CD4-positive, alpha-beta T cell treated with Interleukin-4 for 1 hour (primary cell): Measurements from ENCODE around the gene NFILZ.

ENCODE experiments used
- DNase-seq, 2 donors: peaks; one replicate each; pipeline ENCODE4 v3.0.0-alpha.2; 2020 to 2022

The NFILZ gene

GRCh38 chr19:8643860-8644653 is 13.6 kb downstream of the NFILZ start:
- DNase-seq: no peak

- no peak for DNase-seq
Measured at GRCh38 chr19:8648240-8648639, 17.8 kb downstream of the NFILZ start.

GRCh38 chr19:8654591-8655339 is 24.3 kb downstream of the NFILZ start:
- DNase-seq: peak; percentile 64 to 69

- peak in 1 of 2 donors; percentile 39 for DNase-seq
Measured at GRCh38 chr19:8655340-8655709, 24.9 kb downstream of the NFILZ start.

- no peak for DNase-seq
Measured at GRCh38 chr19:8657869-8658268, 27.4 kb downstream of the NFILZ start.

GRCh38 chr19:8659905-8660304 is 29.5 kb downstream of the NFILZ start:
- DNase-seq: no peak

GRCh38 chr19:8662263-8662662 is 31.8 kb downstream of the NFILZ start:
- no peak for DNase-seq

GRCh38 chr19:8663920-8664670 is 33.7 kb downstream of the NFILZ start:
- DNase-seq: peak; percentile 51

- DNase-seq: no peak
Measured at GRCh38 chr19:8664671-8665057, 34.2 kb downstream of the NFILZ start.

- no peak for DNase-seq
Measured at GRCh38 chr19:8665468-8666213, 35.2 kb downstream of the NFILZ start.

- no peak for DNase-seq
Measured at GRCh38 chr19:8666814-8667405, 36.5 kb downstream of the NFILZ start.

GRCh38 chr19:8673276-8673891 is 43.0 kb downstream of the NFILZ start:
- DNase-seq: no peak

GRCh38 chr19:8675066-8675465 is 44.6 kb downstream of the NFILZ start:
- DNase-seq: no peak

GRCh38 chr19:8678244-8678807 is 47.9 kb downstream of the NFILZ start:
- DNase-seq: no peak
